Activated naive CD8-positive, alpha-beta T cell treated with anti-CD3 and anti-CD28 coated beads for 36 hours (primary cell): ENCODE data around the gene SAG. TPM values are rescaled to one million over a fixed set of nuclear protein-coding genes. Genes with fewer than 3 reads are reported as not detected.
"Not testable (repeated sequence)": the region's sequence is repeated elsewhere in the genome, so short reads cannot be mapped to it uniquely, and the experiment has no call there.

Experiments used
- DNase-seq: peaks from one replicate; pipeline ENCODE4 v3.0.0; 2021
- H3K27ac Mint-ChIP-seq: one replicate; pipeline ENCODE4 v1.8.0; 2022; ENCODE audit warnings: mild to moderate bottlenecking, moderate library complexity, mixed read lengths
- H3K27me3 Mint-ChIP-seq: one replicate; pipeline ENCODE4 v1.8.0; 2022; ENCODE audit warnings: mild to moderate bottlenecking, mixed read lengths
- H3K36me3 Mint-ChIP-seq: one replicate; pipeline ENCODE4 v1.8.0; 2021; ENCODE audit warnings: mild to moderate bottlenecking, mixed read lengths
- H3K4me1 Mint-ChIP-seq: one replicate; pipeline ENCODE4 v1.8.0; 2021; ENCODE audit warnings: mixed read lengths
- H3K4me3 Mint-ChIP-seq: one replicate; pipeline ENCODE4 v1.8.0; 2022; ENCODE audit warnings: mild to moderate bottlenecking, moderate library complexity, mixed read lengths
- H3K9me3 Mint-ChIP-seq: one replicate; pipeline ENCODE4 v1.8.0; 2022; ENCODE audit warnings: mixed read lengths
- total RNA-seq, 2 experiments: library from RNA; stranded (reverse); gene quantifications; one replicate each; pipeline ENCODE4 v1.2.3, GENCODE V29; 2021

Gene SAG
- total RNA-seq, 2 experiments from 2014 or later = 0.31 TPM; not detected in 1

DNA sequence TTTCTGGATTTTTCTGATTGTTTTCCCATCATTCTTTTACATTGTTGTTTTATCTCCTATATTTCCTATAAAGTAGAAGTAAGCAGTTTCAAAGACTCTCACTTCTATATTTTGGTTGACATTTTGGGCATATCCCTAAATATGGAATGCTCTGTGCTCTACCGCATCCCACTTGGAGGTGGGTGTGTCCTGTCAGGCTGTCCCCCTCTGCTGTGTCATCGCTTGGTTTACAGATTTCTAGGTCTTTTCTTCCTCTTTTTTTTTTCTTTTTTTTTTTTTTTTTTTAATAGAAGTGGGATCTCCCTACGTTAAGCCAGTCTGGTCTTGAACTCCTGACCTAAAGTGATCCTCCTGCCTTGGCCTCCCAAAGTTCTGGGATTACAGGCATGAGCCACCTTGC, 60.0 kb downstream of the SAG start:
- Mint-ChIP-seq H3K36me3 (peaks cover 65% of the 10 kb centered on the region), H3K4me1 (peaks cover 48% of the 10 kb centered on the region), H3K9me3 (peaks cover 3% of the 10 kb centered on the region), H3K27me3 (no peaks in the 10 kb centered on the region), H3K27ac (no peak overlapping the region), H3K4me3 (no peak overlapping the region)
- DNase-seq = no peak

GRCh38 chr2:233368756-233369155, 61.1 kb downstream of the SAG start:
- no peak for DNase-seq
- Mint-ChIP-seq H3K27ac (no peak overlapping the region), H3K36me3 (peaks cover 62% of the 10 kb centered on the region), H3K4me3 (no peak overlapping the region), H3K4me1 (peaks cover 46% of the 10 kb centered on the region), H3K9me3 (peaks cover 1% of the 10 kb centered on the region), H3K27me3 (no peaks in the 10 kb centered on the region)

GRCh38 chr2:233369462-233369861, 61.8 kb downstream of the SAG start:
- Mint-ChIP-seq H3K27me3 (no peaks in the 10 kb centered on the region), H3K9me3 (no peaks in the 10 kb centered on the region), H3K4me3 (no peak overlapping the region), H3K36me3 (peaks cover 55% of the 10 kb centered on the region), H3K27ac (no peak overlapping the region), H3K4me1 (peaks cover 43% of the 10 kb centered on the region)
- no peak for DNase-seq

- peaks cover 50% of the 10 kb centered on the region for H3K36me3 Mint-ChIP-seq
Observed at GRCh38 chr2:233369897-233370685, 62.5 kb downstream of the SAG start.

DNA sequence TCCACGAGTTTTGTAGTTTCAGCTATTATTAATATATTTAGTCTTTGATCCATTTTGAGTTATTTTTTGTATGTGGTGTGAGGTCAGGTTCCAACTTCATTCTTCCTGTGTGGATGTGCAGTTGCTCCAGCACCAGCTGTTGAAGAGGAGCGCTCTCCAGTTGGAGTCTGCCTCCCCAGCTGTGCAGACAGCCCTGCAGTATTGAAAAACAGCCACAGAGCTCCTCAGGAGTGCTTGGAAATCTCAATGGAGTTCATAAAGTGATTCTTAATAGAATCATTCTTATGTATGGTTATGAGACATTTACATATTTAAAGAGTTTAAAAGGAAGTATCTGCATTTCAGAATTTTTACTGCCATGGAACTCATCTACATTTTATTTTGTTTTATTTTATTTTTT, 64.0 kb downstream of the SAG start:
- H3K27me3 Mint-ChIP-seq = no peaks in the 10 kb centered on the region
- no peak for DNase-seq
- H3K36me3 Mint-ChIP-seq = peaks cover 38% of the 10 kb centered on the region
- H3K4me3 Mint-ChIP-seq = no peak overlapping the region
- no peaks in the 10 kb centered on the region for H3K9me3 Mint-ChIP-seq
- peaks cover 36% of the 10 kb centered on the region for H3K4me1 Mint-ChIP-seq
- H3K27ac Mint-ChIP-seq = no peak overlapping the region

More at GRCh38 chr2:233369897-233370685, 62.5 kb downstream of the SAG start:
- Mint-ChIP-seq H3K9me3 (no peaks in the 10 kb centered on the region), H3K27me3 (no peaks in the 10 kb centered on the region), H3K4me3 (no peak overlapping the region), H3K4me1 (peaks cover 41% of the 10 kb centered on the region), H3K27ac (peak overlapping the region; percentile 9)
- DNase-seq = no peak

GRCh38 chr2:233372855-233373254, 65.2 kb downstream of the SAG start:
- H3K36me3 Mint-ChIP-seq = peaks cover 40% of the 10 kb centered on the region
- no peak overlapping the region for H3K27ac Mint-ChIP-seq
- H3K27me3 Mint-ChIP-seq = no peaks in the 10 kb centered on the region
- H3K9me3 Mint-ChIP-seq = no peaks in the 10 kb centered on the region
- peaks cover 32% of the 10 kb centered on the region for H3K4me1 Mint-ChIP-seq
- no peak overlapping the region for H3K4me3 Mint-ChIP-seq
- DNase-seq = no peak

DNA sequence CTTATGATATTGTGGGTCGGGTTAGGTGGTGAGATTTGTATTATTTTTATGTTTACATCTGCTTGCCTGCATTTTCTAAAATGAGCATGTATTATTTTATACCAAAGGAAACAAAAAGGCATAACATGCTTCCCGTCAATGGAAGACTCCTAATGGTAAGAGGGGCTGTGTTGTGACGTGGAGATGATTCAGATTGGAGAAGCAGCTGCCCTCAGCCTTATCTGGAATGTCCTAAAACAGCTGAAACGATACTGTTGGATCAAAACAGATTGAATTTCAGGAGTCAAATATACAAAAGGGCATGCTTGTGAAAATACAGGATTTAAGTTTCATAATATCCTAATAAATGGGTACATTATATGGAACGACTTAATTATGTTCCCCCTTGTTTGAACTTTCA, 65.7 kb downstream of the SAG start:
- Mint-ChIP-seq H3K4me3 (no peak overlapping the region), H3K27ac (no peak overlapping the region), H3K4me1 (peaks cover 27% of the 10 kb centered on the region), H3K9me3 (no peaks in the 10 kb centered on the region), H3K27me3 (no peaks in the 10 kb centered on the region), H3K36me3 (peaks cover 37% of the 10 kb centered on the region)
- DNase-seq = no peak

GRCh38 chr2:233374776-233375175, 67.2 kb downstream of the SAG start:
- H3K9me3 Mint-ChIP-seq, H3K27ac Mint-ChIP-seq, DNase-seq, H3K27me3 Mint-ChIP-seq, H3K4me3 Mint-ChIP-seq: not testable (repeated sequence)
- peaks cover 24% of the 10 kb centered on the region for H3K4me1 Mint-ChIP-seq
- H3K36me3 Mint-ChIP-seq = peaks cover 32% of the 10 kb centered on the region

DNA sequence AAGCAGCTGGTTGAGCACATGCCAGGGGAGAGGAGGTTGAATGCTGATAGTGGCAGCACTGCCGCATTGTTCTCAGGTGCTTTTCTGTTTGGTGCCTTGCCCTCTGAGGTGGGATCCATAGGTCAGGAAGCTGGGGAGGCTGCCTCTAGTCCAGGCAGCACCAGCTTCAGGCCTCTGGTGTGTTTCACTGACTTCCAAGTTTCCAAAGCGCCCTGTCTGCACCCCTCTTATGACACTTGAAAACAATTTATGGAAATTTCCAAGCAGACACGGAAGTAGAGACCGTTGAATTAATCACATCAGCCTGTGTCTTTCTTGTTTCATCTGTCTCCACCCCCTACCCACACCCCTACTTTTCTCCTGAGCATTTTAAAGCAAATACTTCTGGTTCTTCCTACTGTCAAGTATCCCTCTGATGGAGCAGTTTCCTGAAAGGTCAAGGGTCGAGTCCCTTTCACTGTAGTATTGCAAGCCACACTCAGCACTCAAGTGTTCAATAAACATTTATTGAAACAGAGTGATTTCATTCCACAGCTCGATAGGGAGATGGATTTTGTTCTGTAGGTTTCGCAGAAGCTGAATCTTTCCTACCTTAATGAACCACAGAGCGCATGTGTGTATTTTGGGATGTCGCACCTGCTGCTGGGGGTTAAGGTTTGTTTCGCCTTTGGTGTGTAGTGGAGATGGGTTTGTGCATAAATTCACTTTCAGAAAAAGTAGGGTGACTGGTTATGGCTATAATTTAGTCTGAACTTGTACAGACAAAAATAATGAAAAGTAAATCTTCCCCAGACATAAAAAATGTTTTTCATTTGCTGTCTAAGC, 68.1 kb downstream of the SAG start:
- Mint-ChIP-seq H3K4me3 (no peak overlapping the region), H3K27ac (peak overlapping the region; percentile 40), H3K9me3 (no peaks in the 10 kb centered on the region), H3K36me3 (peaks cover 34% of the 10 kb centered on the region), H3K27me3 (no peaks in the 10 kb centered on the region), H3K4me1 (peaks cover 30% of the 10 kb centered on the region)
- DNase-seq = no peak

GRCh38 chr2:233379034-233379433, 71.4 kb downstream of the SAG start:
- no peaks in the 10 kb centered on the region for H3K27me3 Mint-ChIP-seq
- DNase-seq = no peak
- peaks cover 5% of the 10 kb centered on the region for H3K9me3 Mint-ChIP-seq
- no peak overlapping the region for H3K4me3 Mint-ChIP-seq
- H3K36me3 Mint-ChIP-seq = peaks cover 44% of the 10 kb centered on the region
- peaks cover 56% of the 10 kb centered on the region for H3K4me1 Mint-ChIP-seq
- peak overlapping the region; percentile 30 for H3K27ac Mint-ChIP-seq

DNA sequence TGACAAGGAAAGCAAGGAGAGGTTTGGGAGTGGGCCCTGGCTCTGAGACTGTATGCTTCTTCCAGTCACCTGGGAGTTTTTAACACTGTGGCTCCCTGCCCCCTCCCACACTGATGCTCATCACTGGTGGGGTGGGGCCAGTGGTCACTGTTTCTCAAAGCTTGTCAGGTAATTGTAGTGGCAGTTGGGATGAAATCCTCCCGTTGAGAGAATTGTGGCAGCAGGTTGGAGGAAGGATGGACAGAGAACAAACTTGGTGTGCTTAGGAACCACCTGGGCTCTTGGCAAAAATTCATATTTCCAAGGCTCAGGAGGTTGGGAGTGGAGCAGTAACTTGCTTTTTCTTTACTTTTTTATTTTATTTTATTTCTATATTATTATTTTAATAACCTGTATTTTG, 71.8 kb downstream of the SAG start:
- H3K9me3 Mint-ChIP-seq = peaks cover 5% of the 10 kb centered on the region
- H3K27ac Mint-ChIP-seq = peak overlapping the region; percentile 30
- no peak overlapping the region for H3K4me3 Mint-ChIP-seq
- peaks cover 48% of the 10 kb centered on the region for H3K36me3 Mint-ChIP-seq
- no peaks in the 10 kb centered on the region for H3K27me3 Mint-ChIP-seq
- no peak for DNase-seq
- peaks cover 60% of the 10 kb centered on the region for H3K4me1 Mint-ChIP-seq

- no peak for DNase-seq
- H3K36me3 Mint-ChIP-seq = peaks cover 52% of the 10 kb centered on the region
- H3K27me3 Mint-ChIP-seq = no peaks in the 10 kb centered on the region
- H3K4me3 Mint-ChIP-seq = no peak overlapping the region
- H3K27ac Mint-ChIP-seq = peak overlapping the region; percentile 3
- peaks cover 65% of the 10 kb centered on the region for H3K4me1 Mint-ChIP-seq
- H3K9me3 Mint-ChIP-seq = peaks cover 5% of the 10 kb centered on the region
Observed at GRCh38 chr2:233380132-233380895, 72.7 kb downstream of the SAG start.

DNA sequence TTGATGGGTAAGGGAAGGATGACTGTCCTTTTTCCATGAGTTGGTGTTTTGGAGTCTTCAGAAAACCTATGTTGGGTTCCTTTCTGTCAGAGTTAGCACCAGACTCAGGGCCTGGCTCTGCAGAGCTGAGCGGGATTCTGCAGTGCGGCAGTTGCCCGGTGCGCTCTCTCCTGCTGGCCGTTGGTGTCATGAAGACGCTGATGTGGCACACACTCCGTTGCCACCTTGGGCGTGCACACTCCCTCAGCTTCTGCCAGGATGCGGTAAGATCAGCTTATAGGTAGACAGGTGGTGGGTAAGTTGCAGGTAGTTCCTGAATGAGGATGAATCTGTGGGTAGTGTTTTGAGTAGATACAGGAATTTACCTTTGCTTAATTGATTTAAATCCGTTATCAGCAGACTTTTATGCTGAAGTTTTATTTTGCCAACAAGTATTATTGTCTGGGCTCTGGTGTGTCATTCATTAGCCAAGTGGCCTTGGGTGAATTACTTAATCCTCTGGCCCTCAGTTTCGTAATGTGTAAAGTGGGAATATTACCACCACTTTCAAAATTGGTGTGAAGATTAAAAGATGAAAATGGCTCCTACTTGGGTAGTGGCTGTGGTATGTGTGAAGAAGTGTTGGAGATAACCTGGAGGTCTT, 73.5 kb downstream of the SAG start:
- Mint-ChIP-seq H3K9me3 (peaks cover 5% of the 10 kb centered on the region), H3K36me3 (peaks cover 56% of the 10 kb centered on the region), H3K4me3 (no peak overlapping the region), H3K27ac (peak overlapping the region; percentile 47), H3K4me1 (peaks cover 65% of the 10 kb centered on the region), H3K27me3 (no peaks in the 10 kb centered on the region)
- DNase-seq = no peak

DNA sequence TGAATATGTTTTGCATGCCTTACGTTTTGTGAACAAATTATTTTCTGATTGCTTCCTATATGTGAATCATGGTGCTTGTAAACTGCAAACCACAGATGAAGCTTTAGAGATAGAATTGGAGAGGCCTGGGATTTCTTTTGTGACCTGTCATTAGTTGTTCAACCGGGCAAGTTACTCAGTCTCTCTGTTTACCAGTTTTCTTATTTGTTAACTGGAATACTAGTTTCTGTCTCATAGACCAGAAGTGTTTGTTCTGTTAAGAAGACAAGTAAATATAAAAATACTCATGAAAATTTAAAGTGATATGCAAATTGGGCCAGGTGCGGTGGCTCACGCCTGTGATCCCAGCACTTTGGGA, 74.0 kb downstream of the SAG start:
- no peaks in the 10 kb centered on the region for H3K27me3 Mint-ChIP-seq
- H3K4me1 Mint-ChIP-seq = peaks cover 70% of the 10 kb centered on the region
- no peak for DNase-seq
- H3K4me3 Mint-ChIP-seq = no peak overlapping the region
- peaks cover 59% of the 10 kb centered on the region for H3K36me3 Mint-ChIP-seq
- H3K27ac Mint-ChIP-seq = peak overlapping the region; percentile 47
- peaks cover 5% of the 10 kb centered on the region for H3K9me3 Mint-ChIP-seq
